Measurements from ENCODE around the gene ATP6V1A.

DNA sequence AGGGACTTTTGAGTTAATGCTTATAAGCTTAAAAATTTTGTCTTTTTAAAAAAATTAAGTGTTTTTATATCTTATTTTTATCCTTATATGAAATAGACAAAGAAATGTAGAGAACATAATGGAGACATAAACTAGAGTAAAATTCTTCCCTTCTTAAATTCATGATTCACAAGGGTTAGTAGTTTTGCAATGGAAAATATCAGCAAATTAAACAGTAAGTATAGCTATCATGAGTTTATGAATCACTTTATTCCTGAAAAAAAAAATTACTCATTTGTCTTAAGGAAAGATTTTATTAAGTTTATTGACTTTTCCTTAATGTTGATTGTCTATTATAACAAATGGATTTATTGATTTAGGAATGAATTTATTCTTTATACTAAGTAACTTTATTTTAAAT lies 4.3 kb downstream of the ATP6V1A start:
- TF ChIP-seq, protein P1, sequence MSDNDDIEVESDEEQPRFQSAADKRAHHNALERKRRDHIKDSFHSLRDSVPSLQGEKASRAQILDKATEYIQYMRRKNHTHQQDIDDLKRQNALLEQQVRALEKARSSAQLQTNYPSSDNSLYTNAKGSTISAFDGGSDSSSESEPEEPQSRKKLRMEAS (IDR thresholded peaks at IDR 0.05; ENCODE audit: low read depth), result no peak
- TF ChIP-seq, protein P2, sequence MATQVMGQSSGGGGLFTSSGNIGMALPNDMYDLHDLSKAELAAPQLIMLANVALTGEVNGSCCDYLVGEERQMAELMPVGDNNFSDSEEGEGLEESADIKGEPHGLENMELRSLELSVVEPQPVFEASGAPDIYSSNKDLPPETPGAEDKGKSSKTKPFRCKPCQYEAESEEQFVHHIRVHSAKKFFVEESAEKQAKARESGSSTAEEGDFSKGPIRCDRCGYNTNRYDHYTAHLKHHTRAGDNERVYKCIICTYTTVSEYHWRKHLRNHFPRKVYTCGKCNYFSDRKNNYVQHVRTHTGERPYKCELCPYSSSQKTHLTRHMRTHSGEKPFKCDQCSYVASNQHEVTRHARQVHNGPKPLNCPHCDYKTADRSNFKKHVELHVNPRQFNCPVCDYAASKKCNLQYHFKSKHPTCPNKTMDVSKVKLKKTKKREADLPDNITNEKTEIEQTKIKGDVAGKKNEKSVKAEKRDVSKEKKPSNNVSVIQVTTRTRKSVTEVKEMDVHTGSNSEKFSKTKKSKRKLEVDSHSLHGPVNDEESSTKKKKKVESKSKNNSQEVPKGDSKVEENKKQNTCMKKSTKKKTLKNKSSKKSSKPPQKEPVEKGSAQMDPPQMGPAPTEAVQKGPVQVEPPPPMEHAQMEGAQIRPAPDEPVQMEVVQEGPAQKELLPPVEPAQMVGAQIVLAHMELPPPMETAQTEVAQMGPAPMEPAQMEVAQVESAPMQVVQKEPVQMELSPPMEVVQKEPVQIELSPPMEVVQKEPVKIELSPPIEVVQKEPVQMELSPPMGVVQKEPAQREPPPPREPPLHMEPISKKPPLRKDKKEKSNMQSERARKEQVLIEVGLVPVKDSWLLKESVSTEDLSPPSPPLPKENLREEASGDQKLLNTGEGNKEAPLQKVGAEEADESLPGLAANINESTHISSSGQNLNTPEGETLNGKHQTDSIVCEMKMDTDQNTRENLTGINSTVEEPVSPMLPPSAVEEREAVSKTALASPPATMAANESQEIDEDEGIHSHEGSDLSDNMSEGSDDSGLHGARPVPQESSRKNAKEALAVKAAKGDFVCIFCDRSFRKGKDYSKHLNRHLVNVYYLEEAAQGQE (IDR thresholded peaks at IDR 0.05; ENCODE audit: low read depth, low read length), result no peak
- TF ChIP-seq, protein P3, sequence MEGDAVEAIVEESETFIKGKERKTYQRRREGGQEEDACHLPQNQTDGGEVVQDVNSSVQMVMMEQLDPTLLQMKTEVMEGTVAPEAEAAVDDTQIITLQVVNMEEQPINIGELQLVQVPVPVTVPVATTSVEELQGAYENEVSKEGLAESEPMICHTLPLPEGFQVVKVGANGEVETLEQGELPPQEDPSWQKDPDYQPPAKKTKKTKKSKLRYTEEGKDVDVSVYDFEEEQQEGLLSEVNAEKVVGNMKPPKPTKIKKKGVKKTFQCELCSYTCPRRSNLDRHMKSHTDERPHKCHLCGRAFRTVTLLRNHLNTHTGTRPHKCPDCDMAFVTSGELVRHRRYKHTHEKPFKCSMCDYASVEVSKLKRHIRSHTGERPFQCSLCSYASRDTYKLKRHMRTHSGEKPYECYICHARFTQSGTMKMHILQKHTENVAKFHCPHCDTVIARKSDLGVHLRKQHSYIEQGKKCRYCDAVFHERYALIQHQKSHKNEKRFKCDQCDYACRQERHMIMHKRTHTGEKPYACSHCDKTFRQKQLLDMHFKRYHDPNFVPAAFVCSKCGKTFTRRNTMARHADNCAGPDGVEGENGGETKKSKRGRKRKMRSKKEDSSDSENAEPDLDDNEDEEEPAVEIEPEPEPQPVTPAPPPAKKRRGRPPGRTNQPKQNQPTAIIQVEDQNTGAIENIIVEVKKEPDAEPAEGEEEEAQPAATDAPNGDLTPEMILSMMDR (IDR thresholded peaks at IDR 0.05), result no peak
- TF ChIP-seq EP300 (IDR thresholded peaks at IDR 0.05; ENCODE audit: borderline replicate concordance in 1 of 2, low read depth in 1 of 2, low read length in 1 of 2) (no peak), RXRA (IDR thresholded peaks at IDR 0.05; ENCODE audit: borderline replicate concordance, low read depth) (no peak), POLR2AphosphoS5 (IDR thresholded peaks at IDR 0.05; ENCODE audit: low read depth, low read length) (no peak), RCOR1 (IDR thresholded peaks at IDR 0.05; ENCODE audit: low read length) (no peak), SMC3 (IDR thresholded peaks at IDR 0.05; ENCODE audit: low read depth, low read length) (no peak)
